HL-60/S4 (cell line): ENCODE results near the gene GRIN2A.

Experiments
- in situ Hi-C: fragments of 300-500 bp; cut with MboI; formaldehyde crosslinking; loops from 2 replicates; pipeline ENCODE4 v1.14.3; 2022; ENCODE audit warnings: low sequenced_read_pairs

The GRIN2A gene

GRCh38 chr16:9706217-9706836 is 475.9 kb downstream of the GRIN2A start:
- in situ Hi-C loops, result no loop called here

DNA sequence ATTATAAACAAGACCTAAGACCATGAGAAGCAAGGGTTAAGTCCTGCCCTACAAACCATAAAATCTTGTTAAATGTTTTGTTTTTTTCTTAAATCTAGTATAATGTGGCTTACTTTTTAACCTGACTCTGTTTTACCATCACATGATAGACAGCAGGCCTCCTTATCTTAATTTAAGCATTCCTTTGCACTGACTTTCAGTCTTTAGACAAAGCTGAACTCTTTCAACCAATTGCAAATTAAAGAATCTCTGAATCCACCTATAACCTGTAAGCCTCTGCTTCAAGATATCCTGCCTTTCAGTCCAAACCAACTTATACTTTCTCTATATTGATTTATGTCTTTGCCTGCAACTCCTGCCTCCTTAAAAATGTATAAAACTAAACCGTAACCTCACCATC is 478.5 kb downstream of the GRIN2A start:
- in situ Hi-C loops, result no loop called here
